Smooth muscle cell (in vitro differentiated cells): ENCODE data around the gene CNKSR1. TPM values are rescaled to one million over a fixed set of nuclear protein-coding genes. Genes with fewer than 3 reads are reported as not detected.

Source experiments
- DNase-seq: peaks from one replicate; lab custom pipeline; 2025; ENCODE audit not compliant: unreplicated experiment; lab: John Stamatoyannopoulos, UW
- H2AFZ ChIP-seq: fragments of 200-600 bp; sonication (generic); 2 replicates; pipeline ENCODE4 v1.6.0; 2016; ENCODE audit warnings: antibody characterized with exemption, low read depth, mild to moderate bottlenecking
- H3F3A ChIP-seq: fragments of 200-600 bp; sonication (generic); 2 replicates; pipeline ENCODE4 v1.6.0; 2017; ENCODE audit warnings: antibody characterized with exemption, low read depth
- H3K27ac ChIP-seq: fragments of 200-600 bp; sonication (generic); 2 replicates; pipeline ENCODE4 v1.5.1; 2016; ENCODE audit warnings: low read depth, mild to moderate bottlenecking
- H3K27me3 ChIP-seq: fragments of 200-600 bp; sonication (generic); 2 replicates; pipeline ENCODE4 v1.6.1; 2016; ENCODE audit warnings: low read depth, mild to moderate bottlenecking
- H3K36me3 ChIP-seq: fragments of 200-600 bp; sonication (generic); 2 replicates; pipeline ENCODE4 v1.5.1; 2016; ENCODE audit warnings: low read depth
- H3K4me1 ChIP-seq: fragments of 200-600 bp; sonication (generic); 2 replicates; pipeline ENCODE4 v1.5.1; 2016; ENCODE audit warnings: low read depth
- H3K4me2 ChIP-seq: fragments of 200-600 bp; sonication (generic); 2 replicates; pipeline ENCODE4 v1.6.0; 2016; ENCODE audit warnings: mild to moderate bottlenecking
- H3K4me3 ChIP-seq: fragments of 200-600 bp; sonication (generic); 2 replicates; pipeline ENCODE4 v1.5.1; 2016; ENCODE audit warnings: mild to moderate bottlenecking
- H3K79me2 ChIP-seq: fragments of 200-600 bp; sonication (generic); 2 replicates; pipeline ENCODE4 v1.6.0; 2016; ENCODE audit warnings: low read depth, mild to moderate bottlenecking
- H3K9ac ChIP-seq: fragments of 200-600 bp; sonication (generic); 2 replicates; pipeline ENCODE4 v1.6.0; 2016; ENCODE audit warnings: low read depth
- H3K9me3 ChIP-seq: fragments of 200-600 bp; sonication (generic); replicated peaks from 2 replicates; pipeline ENCODE4 v1.5.1; 2016; ENCODE audit warnings: low read depth
- H4K20me1 ChIP-seq: fragments of 200-600 bp; sonication (generic); 2 replicates; pipeline ENCODE4 v1.6.0; 2016; ENCODE audit warnings: low read depth
- CTCF ChIP-seq: fragments of 200-600 bp; sonication (generic); IDR thresholded peaks from 2 replicates; pipeline ENCODE4 v1.5.1; 2017; ENCODE audit warnings: borderline replicate concordance, mild to moderate bottlenecking, antibody characterized with exemption; ENCODE audit not compliant: insufficient read depth, poor library complexity, severe bottlenecking
- WGBS: methylation state at CpG from one replicate; pipeline ENCODE4 v1.1.7; 2016; ENCODE audit warnings: low lambda C conversion rate; 5-methylcytosine and 5-hydroxymethylcytosine counted together
- polyA plus RNA-seq: library from polyadenylated mRNA; unstranded; fragments of >200 nt; fragmentation: Nextera tagmentation; extraction: Ambion mirVana; gene quantifications from 2 replicates; pipeline ENCODE4 v1.2.1, GENCODE V29; 2016
- total RNA-seq: library from RNA; depleted of rRNA; stranded (reverse); fragments of >200 nt; gene quantifications from 2 replicates; pipeline ENCODE4 v1.2.3, GENCODE V29; 2014

The CNKSR1 gene
- total RNA-seq, result 2.6 and 6.6 TPM in 2 replicates
- polyA plus RNA-seq, result 1.4 and 8.6 TPM in 2 replicates

- Histone ChIP-seq H2AFZ (no peak within 1 kb of the TSS), H3K27me3 (no peaks in the 10 kb centered on the region), H3F3A (no peaks in the 10 kb centered on the region), H3K36me3 (no peaks in the 10 kb centered on the region), H3K4me1 (no peaks in the 10 kb centered on the region), H3K79me2 (no peaks in the 10 kb centered on the region), H3K9ac (no peak within 1 kb of the TSS), H3K9me3 (no peaks in the 10 kb centered on the region), H3K4me2 (peak within 1 kb of the TSS; percentile 65), H3K4me3 (peak within 1 kb of the TSS; percentile 41), H3K27ac (no peak within 1 kb of the TSS), H4K20me1 (no peaks in the 10 kb centered on the region)
- no peak for DNase-seq
- TF ChIP-seq CTCF, result no peak
- 29% methylated on average over 20 of the region's 21 CpGs for WGBS
Observed at GRCh38 chr1:26177182-26177684, at the start of gene CNKSR1. TSS of gene CNKSR1 (plus strand) at chr1:26177491. CDS start at chr1:26177548, 57 bp downstream.

GRCh38 chr1:26129778-26130177 lies 47.5 kb upstream of the CNKSR1 start:
- 88% methylated on average over 4 of the region's 4 CpGs for WGBS
- TF ChIP-seq CTCF, result no peak
- H3K4me2 ChIP-seq, result no peak overlapping the region
- no peak overlapping the region for H3K4me3 ChIP-seq
- H3K4me1 ChIP-seq, result no peaks in the 10 kb centered on the region
- H3K79me2 ChIP-seq, result no peaks in the 10 kb centered on the region
- no peaks in the 10 kb centered on the region for H3K36me3 ChIP-seq
- DNase-seq, result no peak
- no peak overlapping the region for H3K27ac ChIP-seq
- H3K9me3 ChIP-seq, result no peaks in the 10 kb centered on the region
- no peaks in the 10 kb centered on the region for H4K20me1 ChIP-seq
- no peaks in the 10 kb centered on the region for H3F3A ChIP-seq
- H2AFZ ChIP-seq, result no peak overlapping the region
- no peaks in the 10 kb centered on the region for H3K27me3 ChIP-seq
- no peak overlapping the region for H3K9ac ChIP-seq

- H3K4me1 ChIP-seq, result no peaks in the 10 kb centered on the region
- 73% methylated on average over 1 of the region's 1 CpG for WGBS
- no peaks in the 10 kb centered on the region for H3F3A ChIP-seq
- H2AFZ ChIP-seq, result no peak overlapping the region
- H4K20me1 ChIP-seq, result no peaks in the 10 kb centered on the region
- H3K27me3 ChIP-seq, result no peaks in the 10 kb centered on the region
- no peak for TF ChIP-seq CTCF
- no peak for DNase-seq
- no peak overlapping the region for H3K27ac ChIP-seq
- H3K4me2 ChIP-seq, result no peak overlapping the region
- H3K36me3 ChIP-seq, result no peaks in the 10 kb centered on the region
- no peak overlapping the region for H3K9ac ChIP-seq
- H3K9me3 ChIP-seq, result no peaks in the 10 kb centered on the region
- no peak overlapping the region for H3K4me3 ChIP-seq
- H3K79me2 ChIP-seq, result no peaks in the 10 kb centered on the region
Observed at GRCh38 chr1:26130695-26131094, 46.6 kb upstream of the CNKSR1 start.

GRCh38 chr1:26132128-26132833 lies 45.0 kb upstream of the CNKSR1 start:
- no peak overlapping the region for H3K9ac ChIP-seq
- H3K4me2 ChIP-seq, result no peak overlapping the region
- no peaks in the 10 kb centered on the region for H3K79me2 ChIP-seq
- H3F3A ChIP-seq, result no peaks in the 10 kb centered on the region
- no peak for TF ChIP-seq CTCF
- H4K20me1 ChIP-seq, result no peaks in the 10 kb centered on the region
- H3K27me3 ChIP-seq, result no peaks in the 10 kb centered on the region
- no peak overlapping the region for H2AFZ ChIP-seq
- WGBS, result 89% methylated on average over 5 of the region's 5 CpGs
- H3K4me1 ChIP-seq, result no peaks in the 10 kb centered on the region
- no peak for DNase-seq
- no peak overlapping the region for H3K4me3 ChIP-seq
- no peak overlapping the region for H3K27ac ChIP-seq
- H3K9me3 ChIP-seq, result no peaks in the 10 kb centered on the region
- no peaks in the 10 kb centered on the region for H3K36me3 ChIP-seq
